Transverse colon (tissue), 4 donors: Measurements from ENCODE around the gene ARMC6.

Experiments
- CTCF ChIP-seq, 5 experiments: fragments of 200-600 bp in 3 of 5; fragments of 450-650 bp in 2 of 5; sonication (generic) in 3 of 5; IDR thresholded peaks; 1 replicate in 2 of 5; 2 replicates in 3 of 5; pipeline ENCODE4 v1.5.1; 2016 to 2017; ENCODE audit warnings: antibody characterized with exemption in 5 of 5, inconsistent platforms in 3 of 5, mild to moderate bottlenecking in 2 of 5, moderate library complexity in 1 of 5
- POLR2A ChIP-seq: fragments of 450-650 bp; IDR thresholded peaks from one replicate; pipeline ENCODE4 v1.6.1; 2016; ENCODE audit warnings: antibody characterized with exemption, mild to moderate bottlenecking, moderate library complexity
- POLR2AphosphoS5 ChIP-seq, 3 donors: sonication (generic); formaldehyde crosslinking; IDR thresholded peaks; one replicate each; pipeline ENCODE4 v1.6.1; 2016; ENCODE audit warnings: antibody characterized with exemption in 3 of 3

GRCh38 chr19:19107654-19108053 lies 74.3 kb downstream of the ARMC6 start:
- no peak for TF ChIP-seq CTCF (IDR thresholded peaks at IDR 0.05)
- TF ChIP-seq POLR2AphosphoS5 (IDR thresholded peaks at IDR 0.05) = no peak
- no peak for TF ChIP-seq POLR2A
